ENCODE measurements around the gene OR10C1.

Gene OR10C1

GRCh38 chr6:29439006-29439405 is at the start of gene OR10C1:
Gene OR10C1, plus strand, starts transcription at chr6:29439306. Its CDS starts 710 bp downstream, at chr6:29440016.
- DNase-seq (ENCODE audit: low spot score), result no peak
- in situ Hi-C loops (cut with MboI; ENCODE audit: low pct_unique_long_range_greater_than_20kb, low sequenced_read_pairs, unreplicated experiment), result no loop called here
- TF ChIP-seq CTCF (IDR thresholded peaks at IDR 0.05; ENCODE audit: extremely low read depth, insufficient read depth, missing control alignments), result no peak

GRCh38 chr6:29395331-29395730 is 43.8 kb upstream of the OR10C1 start, which contains the start of gene OR12D2:
Gene OR12D2, plus strand, starts transcription at chr6:29395631. Its CDS starts 1,069 bp downstream, at chr6:29396700.
- in situ Hi-C loops (cut with MboI; ENCODE audit: low pct_unique_long_range_greater_than_20kb, low sequenced_read_pairs, unreplicated experiment), result no loop called here
- DNase-seq (ENCODE audit: low spot score), result no peak
- TF ChIP-seq CTCF (IDR thresholded peaks at IDR 0.05; ENCODE audit: extremely low read depth, insufficient read depth, missing control alignments), result no peak

- in situ Hi-C loops (cut with MboI; ENCODE audit: low pct_unique_long_range_greater_than_20kb, low sequenced_read_pairs, unreplicated experiment), result no loop called here
- no peak for DNase-seq (ENCODE audit: low spot score)
- TF ChIP-seq CTCF (IDR thresholded peaks at IDR 0.05; ENCODE audit: extremely low read depth, insufficient read depth, missing control alignments), result no peak
Measured at GRCh38 chr6:29399525-29399924, 39.6 kb upstream of the OR10C1 start.

- in situ Hi-C loops (cut with MboI; ENCODE audit: low pct_unique_long_range_greater_than_20kb, low sequenced_read_pairs, unreplicated experiment), result no loop called here
- TF ChIP-seq CTCF (IDR thresholded peaks at IDR 0.05; ENCODE audit: extremely low read depth, insufficient read depth, missing control alignments), result no peak
Measured at GRCh38 chr6:29403801-29404200, 35.3 kb upstream of the OR10C1 start.

GRCh38 chr6:29414588-29414987 is 24.5 kb upstream of the OR10C1 start, which contains the start of gene OR12D1:
Gene OR12D1, plus strand, starts transcription at chr6:29414928.
- in situ Hi-C loops (cut with MboI; ENCODE audit: low pct_unique_long_range_greater_than_20kb, low sequenced_read_pairs, unreplicated experiment), result no loop called here
- DNase-seq (ENCODE audit: low spot score), result no peak
- TF ChIP-seq CTCF (IDR thresholded peaks at IDR 0.05; ENCODE audit: extremely low read depth, insufficient read depth, missing control alignments), result no peak

More at GRCh38 chr6:29403801-29404200, 35.3 kb upstream of the OR10C1 start:
- no peak for DNase-seq (ENCODE audit: low spot score)

GRCh38 chr6:29419516-29419915 is 19.6 kb upstream of the OR10C1 start:
- TF ChIP-seq CTCF (IDR thresholded peaks at IDR 0.05; ENCODE audit: extremely low read depth, insufficient read depth, missing control alignments), result no peak
- in situ Hi-C loops (cut with MboI; ENCODE audit: low pct_unique_long_range_greater_than_20kb, low sequenced_read_pairs, unreplicated experiment), result no loop called here
- no peak for DNase-seq (ENCODE audit: low spot score)

GRCh38 chr6:29424168-29424567 is 14.9 kb upstream of the OR10C1 start:
- DNase-seq (ENCODE audit: low spot score), result no peak
- in situ Hi-C loops (cut with MboI; ENCODE audit: low pct_unique_long_range_greater_than_20kb, low sequenced_read_pairs, unreplicated experiment), result no loop called here
- TF ChIP-seq CTCF (IDR thresholded peaks at IDR 0.05; ENCODE audit: extremely low read depth, insufficient read depth, missing control alignments), result no peak

All from GM13977 (cell line).